GM12865 (cell line): ENCODE measurements around the gene TNFSF15.
A peak's percentile ranks its signal among the peaks of the same experiment; 100 is the strongest.
"Not testable (repeated sequence)": the region's sequence is repeated elsewhere in the genome, so short reads cannot be mapped to it uniquely, and the experiment has no call there.

Experiments
- DNase-seq: peaks from one replicate; pipeline ENCODE4 v3.0.0; 2010; ENCODE audit warnings: low read depth
- H3K4me3 ChIP-seq: 2 replicates; pipeline ENCODE4 v1.5.1; 2011; ENCODE audit warnings: mild to moderate bottlenecking, low read depth, low read length, control low read depth
- TF ChIP-seq, protein P1 (sequence below): IDR thresholded peaks from 2 replicates; pipeline ENCODE4 v1.5.1; 2011; ENCODE audit warnings: low read length, control low read depth, low read depth, inconsistent platforms; ENCODE audit not compliant: insufficient read depth; ENCODE audit errors: missing control alignments

The TNFSF15 gene

DNA sequence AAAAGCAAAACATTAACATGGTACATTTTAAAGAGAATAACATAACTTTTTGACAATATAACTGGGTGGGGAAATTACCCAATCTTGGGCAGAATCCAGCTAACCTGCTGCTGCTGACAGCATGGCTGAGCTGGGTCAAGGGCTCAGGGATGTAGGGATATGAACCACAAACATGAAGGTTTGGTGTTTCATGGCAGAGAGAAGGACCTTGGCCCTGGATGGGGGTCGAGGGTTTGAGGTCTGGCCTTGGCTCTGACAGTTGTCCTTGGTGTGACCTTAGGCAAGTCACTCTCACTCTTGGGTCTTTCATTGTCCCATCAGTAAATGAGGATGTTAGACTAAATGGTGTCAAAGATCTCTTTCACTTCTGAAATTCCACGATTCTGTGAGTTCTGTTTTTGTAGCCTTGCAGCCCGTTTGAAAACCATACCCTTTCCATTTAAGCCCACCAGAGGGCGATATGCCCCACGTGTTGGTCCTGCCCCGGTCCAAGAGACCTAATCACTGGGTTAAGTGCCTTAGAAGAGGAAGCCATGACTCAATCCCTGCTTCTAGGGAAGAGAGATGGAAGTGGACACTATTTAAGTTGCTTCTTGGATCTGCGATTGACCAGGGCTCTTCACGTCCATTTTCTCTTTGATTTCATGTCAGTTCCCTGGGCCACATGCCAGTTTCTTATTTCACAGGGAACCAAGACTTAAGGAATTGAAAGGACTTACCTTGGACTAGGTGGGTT is 67.1 kb downstream of the TNFSF15 start:
- no peak overlapping the region for H3K4me3 ChIP-seq
- TF ChIP-seq, protein P1, sequence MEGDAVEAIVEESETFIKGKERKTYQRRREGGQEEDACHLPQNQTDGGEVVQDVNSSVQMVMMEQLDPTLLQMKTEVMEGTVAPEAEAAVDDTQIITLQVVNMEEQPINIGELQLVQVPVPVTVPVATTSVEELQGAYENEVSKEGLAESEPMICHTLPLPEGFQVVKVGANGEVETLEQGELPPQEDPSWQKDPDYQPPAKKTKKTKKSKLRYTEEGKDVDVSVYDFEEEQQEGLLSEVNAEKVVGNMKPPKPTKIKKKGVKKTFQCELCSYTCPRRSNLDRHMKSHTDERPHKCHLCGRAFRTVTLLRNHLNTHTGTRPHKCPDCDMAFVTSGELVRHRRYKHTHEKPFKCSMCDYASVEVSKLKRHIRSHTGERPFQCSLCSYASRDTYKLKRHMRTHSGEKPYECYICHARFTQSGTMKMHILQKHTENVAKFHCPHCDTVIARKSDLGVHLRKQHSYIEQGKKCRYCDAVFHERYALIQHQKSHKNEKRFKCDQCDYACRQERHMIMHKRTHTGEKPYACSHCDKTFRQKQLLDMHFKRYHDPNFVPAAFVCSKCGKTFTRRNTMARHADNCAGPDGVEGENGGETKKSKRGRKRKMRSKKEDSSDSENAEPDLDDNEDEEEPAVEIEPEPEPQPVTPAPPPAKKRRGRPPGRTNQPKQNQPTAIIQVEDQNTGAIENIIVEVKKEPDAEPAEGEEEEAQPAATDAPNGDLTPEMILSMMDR, result peak; percentile 75
- DNase-seq, result peak; percentile 71

DNA sequence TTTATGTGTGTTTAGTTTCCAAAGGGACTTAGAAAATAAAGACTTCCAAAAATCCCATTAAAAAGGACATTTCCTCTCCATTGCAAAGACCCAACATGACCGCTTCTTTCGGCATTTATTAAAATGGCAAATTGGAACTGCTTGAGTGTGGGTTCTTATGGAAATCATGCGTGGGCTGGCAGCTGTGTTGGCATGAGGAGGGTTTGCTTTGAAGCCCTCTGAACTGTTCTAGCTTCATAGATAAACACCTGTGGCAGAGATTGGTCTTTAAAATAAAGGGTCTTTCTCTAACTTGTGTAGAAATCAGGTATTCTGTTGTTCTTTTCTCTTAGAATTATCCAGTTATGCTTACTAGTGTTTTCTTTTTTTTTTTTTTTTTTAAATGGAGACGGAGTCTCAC is 68.0 kb downstream of the TNFSF15 start:
- DNase-seq, result no peak
- TF ChIP-seq, protein P1, result no peak
- no peak overlapping the region for H3K4me3 ChIP-seq

DNA sequence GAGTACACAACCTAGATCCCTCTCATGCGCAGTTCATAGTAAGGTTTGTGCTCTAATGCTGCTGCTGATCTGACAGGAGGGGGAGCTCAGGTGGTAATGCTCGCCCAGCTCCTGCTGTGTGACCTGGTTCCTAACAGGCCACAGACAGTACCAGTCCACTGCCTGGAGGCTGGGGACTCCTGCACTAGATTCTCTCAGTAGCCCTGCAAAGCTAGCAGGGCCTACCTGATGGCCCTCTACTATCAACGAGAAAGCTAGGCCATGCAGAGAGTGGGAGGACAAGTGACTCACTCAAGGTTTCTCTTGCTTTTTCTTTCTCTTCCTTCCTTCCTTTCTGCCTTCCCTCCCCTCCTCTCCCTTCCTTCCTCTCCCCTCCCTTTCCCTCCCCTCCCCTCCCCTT is 68.7 kb downstream of the TNFSF15 start:
- DNase-seq, result no peak
- TF ChIP-seq, protein P1, result no peak
- no peak overlapping the region for H3K4me3 ChIP-seq

DNA sequence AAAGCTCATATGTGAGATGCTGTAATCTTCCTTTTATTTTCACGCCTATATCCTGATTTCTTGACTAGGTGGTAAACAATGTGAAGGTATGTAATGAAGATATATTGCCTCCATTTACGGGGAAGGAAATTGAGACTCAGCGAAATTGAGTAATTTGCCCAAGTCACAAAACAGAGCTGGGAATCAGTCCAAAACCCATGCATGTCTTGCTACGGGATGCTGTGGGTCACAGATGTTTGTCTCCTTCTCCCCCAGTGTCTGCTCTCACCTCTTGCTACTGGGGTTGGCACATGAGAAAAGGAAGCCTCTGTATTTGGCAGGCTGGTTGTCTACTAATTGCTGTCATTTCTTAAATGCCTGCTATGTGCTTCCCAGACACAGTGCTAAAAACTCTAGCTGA is 70.1 kb downstream of the TNFSF15 start:
- no peak for DNase-seq
- no peak overlapping the region for H3K4me3 ChIP-seq
- TF ChIP-seq, protein P1, result no peak

DNA sequence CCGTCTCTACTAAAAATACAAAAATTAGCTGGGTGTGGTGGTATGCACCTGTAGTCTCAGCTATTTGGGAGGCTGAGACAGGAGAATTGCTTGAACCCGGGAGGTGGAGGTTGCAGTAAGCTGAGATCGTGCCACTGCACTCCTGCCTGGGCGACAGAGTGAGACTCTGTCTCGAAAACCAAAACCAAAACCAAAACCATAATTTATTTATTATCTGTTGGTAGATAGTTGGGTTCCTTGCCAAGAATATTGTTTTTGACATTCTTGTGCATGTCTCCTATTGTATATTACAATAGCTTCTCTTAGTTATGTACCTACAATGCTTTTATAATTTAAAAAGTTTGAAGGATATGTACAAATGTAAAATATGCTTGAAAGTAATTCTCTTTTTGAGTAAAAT is 70.7 kb downstream of the TNFSF15 start:
- H3K4me3 ChIP-seq, DNase-seq: not testable (repeated sequence)
